Measurements from ENCODE around the gene ADCK1. TPM values are rescaled to one million over a fixed set of nuclear protein-coding genes. Genes with fewer than 3 reads are reported as not detected.
A peak's percentile ranks its signal among the peaks of the same experiment; 100 is the strongest.

Gene ADCK1
- total and polyA plus RNA-seq, 2 donors (not counting 1 experiment from before 2014, with no cell fraction given) = 10.6 to 18.3 TPM

GRCh38 chr14:77760381-77761204 lies 39.3 kb upstream of the ADCK1 start, which contains the start of gene SNW1:
Gene SNW1, minus strand, starts transcription at chr14:77761156. Its CDS starts 29 bp downstream, at chr14:77761127.
- H3K79me2 ChIP-seq (ENCODE audit: control insufficient read depth, insufficient read depth, low read length) = peaks cover 53% of the 10 kb centered on the region
- intact Hi-C loops (cut with micrococcal nuclease) = loop anchor here (1.0 to 10.0 kb wide), 7 partner anchors 40 to 662 kb away; partner anchors contain the start of genes ADCK1, ALKBH1, CIPC and GSTZ1
- under 1% methylated on average over 54 of the region's 60 CpGs for WGBS (ENCODE audit: insufficient coverage)

More at GRCh38 chr14:77760381-77761204, 39.3 kb upstream of the ADCK1 start, which contains the start of gene SNW1:
- Histone ChIP-seq H3K4me3 (ENCODE audit: control extremely low read depth in 1 of 5, extremely low read depth in 1 of 5, insufficient read depth in 1 of 5, low read depth in 2 of 5, low read length in 4 of 5) (peak within 1 kb of the TSS; percentile 82 to 98 (median 92)), H3K36me3 (replicated peaks in 1 of 2; ENCODE audit: control extremely low read depth in 1 of 2, control insufficient read depth in 1 of 2, extremely low read depth in 1 of 2, insufficient read depth in 2 of 2, low read length in 1 of 2) (peaks cover 0 to 13% of the 10 kb centered on the region in 2 experiments), H3K9ac (ENCODE audit: low read length) (peak within 1 kb of the TSS; percentile 96), H3K4me2 (replicated peaks; ENCODE audit: low read depth, low read length, poor library complexity, severe bottlenecking) (peak within 1 kb of the TSS; percentile 86), H2AFZ (ENCODE audit: insufficient read depth, low read depth, low read length, poor library complexity, severe bottlenecking) (peak within 1 kb of the TSS; percentile 88), H4K20me1 (ENCODE audit: control insufficient read depth, insufficient read depth, low read length, poor library complexity, severe bottlenecking) (peaks cover 39% of the 10 kb centered on the region), H3K27ac (ENCODE audit: low read length in 2 of 2) (peak within 1 kb of the TSS; percentile 97), H3K9me3 (ENCODE audit: control extremely low read depth in 1 of 3, control insufficient read depth in 2 of 3, insufficient read depth in 1 of 3, low read length in 2 of 3) (no peaks in the 10 kb centered on the region), H3K4me1 (ENCODE audit: control insufficient read depth in 2 of 2, insufficient read depth in 2 of 2, low read length in 2 of 2) (peaks cover 23 to 24% of the 10 kb centered on the region in 2 donors), H3K27me3 (replicated peaks in 1 of 4; ENCODE audit: control extremely low read depth in 1 of 4, control insufficient read depth in 3 of 4, insufficient read depth in 4 of 4, low read length in 3 of 4) (no peaks in the 10 kb centered on the region)
- H3K9me3 Mint-ChIP-seq (ENCODE audit: insufficient read depth) = no peaks in the 10 kb centered on the region
- no peaks in the 10 kb centered on the region for H3K27me3 Mint-ChIP-seq
- ATAC-seq (ENCODE audit: low read depth) (peak; percentile 94), DNase-seq (peak; percentile 95)
- ChIA-PET POLR2A (interaction anchor here (0.6 to 1.5 kb wide), 3 partner anchors 40 to 440 kb away, joined by 3 to 5 read pairs (median 4); partner anchors contain the start of genes ADCK1, GSTZ1 and POMT2), CTCF (interaction anchor here (0.6 to 1.6 kb wide), 6 partner anchors 9 to 445 kb away, joined by 3 to 5 read pairs (median 4); partner anchors contain the start of gene ADCK1)
- peak within 1 kb of the TSS; percentile 97 for H3K4me3 Mint-ChIP-seq
- H3K4me1 Mint-ChIP-seq = peaks cover 36% of the 10 kb centered on the region
- no peak for TF ChIP-seq EZH2 (IDR thresholded peaks at IDR 0.05; ENCODE audit: borderline replicate concordance, insufficient read depth, low read depth, low read length, poor library complexity, severe bottlenecking)
- no peak for TF ChIP-seq CTCF (IDR thresholded peaks at IDR 0.05)
- H3K27ac Mint-ChIP-seq = peak within 1 kb of the TSS; percentile 97

Data from B cell (primary cell).